PC-9 (cell line): ENCODE results near the gene FXYD3.

Experiments
- EZH2 ChIP-seq: fragments of 200-600 bp; sonication (generic); IDR thresholded peaks from 2 replicates; pipeline ENCODE4 v1.8.0; 2017; ENCODE audit warnings: antibody characterized with exemption, low read depth
- TF ChIP-seq, protein P1 (sequence below): fragments of 200-600 bp; sonication (generic); conservative IDR thresholded peaks from 2 replicates; pipeline ENCODE4 v1.6.1; 2017; ENCODE audit warnings: mixed run types, antibody characterized with exemption, mild to moderate bottlenecking, moderate library complexity

DNA sequence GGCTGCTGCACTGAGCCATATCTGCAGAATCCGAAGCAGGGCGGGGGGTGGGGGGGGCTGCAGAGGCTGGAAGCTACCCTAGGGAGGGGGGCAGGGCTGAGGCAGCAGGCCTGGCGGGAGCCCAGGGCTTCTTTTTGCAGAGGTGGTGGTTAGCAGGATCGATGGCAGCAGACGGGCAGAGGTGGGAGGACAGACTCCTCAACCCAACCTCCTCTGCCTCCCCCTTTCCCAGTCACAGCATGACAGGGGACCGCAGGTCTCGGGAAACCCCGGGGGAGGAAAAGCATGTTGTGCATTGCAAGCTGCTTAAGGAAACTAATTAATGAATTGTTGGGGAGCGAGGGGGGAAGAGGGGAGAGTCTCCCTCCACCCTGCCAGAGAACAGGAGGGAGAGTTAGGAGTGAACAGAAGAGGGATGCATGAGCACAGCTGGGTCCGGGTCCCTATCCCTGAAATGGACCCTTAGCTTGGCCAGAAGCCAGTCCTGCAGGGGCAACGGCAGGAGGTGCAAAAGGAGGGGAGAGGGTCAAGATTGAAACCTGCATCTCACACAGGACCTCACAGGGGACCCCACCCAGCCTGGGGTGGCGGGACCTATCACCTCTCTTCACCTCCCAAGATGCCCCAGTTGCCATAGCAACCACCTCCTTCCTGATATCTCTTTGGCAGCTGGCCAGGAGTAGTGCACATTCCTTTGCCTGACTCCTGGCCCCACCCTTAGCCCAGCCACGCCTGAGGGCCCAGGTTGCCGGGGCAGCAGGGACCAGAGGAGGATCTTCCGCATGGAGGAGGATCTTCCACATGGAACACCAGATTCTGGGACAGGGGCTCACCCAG, 29.2 kb downstream of the FXYD3 start:
- TF ChIP-seq, protein P1, sequence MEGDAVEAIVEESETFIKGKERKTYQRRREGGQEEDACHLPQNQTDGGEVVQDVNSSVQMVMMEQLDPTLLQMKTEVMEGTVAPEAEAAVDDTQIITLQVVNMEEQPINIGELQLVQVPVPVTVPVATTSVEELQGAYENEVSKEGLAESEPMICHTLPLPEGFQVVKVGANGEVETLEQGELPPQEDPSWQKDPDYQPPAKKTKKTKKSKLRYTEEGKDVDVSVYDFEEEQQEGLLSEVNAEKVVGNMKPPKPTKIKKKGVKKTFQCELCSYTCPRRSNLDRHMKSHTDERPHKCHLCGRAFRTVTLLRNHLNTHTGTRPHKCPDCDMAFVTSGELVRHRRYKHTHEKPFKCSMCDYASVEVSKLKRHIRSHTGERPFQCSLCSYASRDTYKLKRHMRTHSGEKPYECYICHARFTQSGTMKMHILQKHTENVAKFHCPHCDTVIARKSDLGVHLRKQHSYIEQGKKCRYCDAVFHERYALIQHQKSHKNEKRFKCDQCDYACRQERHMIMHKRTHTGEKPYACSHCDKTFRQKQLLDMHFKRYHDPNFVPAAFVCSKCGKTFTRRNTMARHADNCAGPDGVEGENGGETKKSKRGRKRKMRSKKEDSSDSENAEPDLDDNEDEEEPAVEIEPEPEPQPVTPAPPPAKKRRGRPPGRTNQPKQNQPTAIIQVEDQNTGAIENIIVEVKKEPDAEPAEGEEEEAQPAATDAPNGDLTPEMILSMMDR: no peak
- TF ChIP-seq EZH2: no peak
